HCEC 1CT (cell line): Measurements from ENCODE around the gene EMP2.
"Not testable (repeated sequence)": the region's sequence is repeated elsewhere in the genome, so short reads cannot be mapped to it uniquely, and the experiment has no call there.

Experiments used
- DNase-seq: peaks from one replicate; pipeline ENCODE4 v3.0.0-alpha.2; 2017

EMP2 gene

DNA sequence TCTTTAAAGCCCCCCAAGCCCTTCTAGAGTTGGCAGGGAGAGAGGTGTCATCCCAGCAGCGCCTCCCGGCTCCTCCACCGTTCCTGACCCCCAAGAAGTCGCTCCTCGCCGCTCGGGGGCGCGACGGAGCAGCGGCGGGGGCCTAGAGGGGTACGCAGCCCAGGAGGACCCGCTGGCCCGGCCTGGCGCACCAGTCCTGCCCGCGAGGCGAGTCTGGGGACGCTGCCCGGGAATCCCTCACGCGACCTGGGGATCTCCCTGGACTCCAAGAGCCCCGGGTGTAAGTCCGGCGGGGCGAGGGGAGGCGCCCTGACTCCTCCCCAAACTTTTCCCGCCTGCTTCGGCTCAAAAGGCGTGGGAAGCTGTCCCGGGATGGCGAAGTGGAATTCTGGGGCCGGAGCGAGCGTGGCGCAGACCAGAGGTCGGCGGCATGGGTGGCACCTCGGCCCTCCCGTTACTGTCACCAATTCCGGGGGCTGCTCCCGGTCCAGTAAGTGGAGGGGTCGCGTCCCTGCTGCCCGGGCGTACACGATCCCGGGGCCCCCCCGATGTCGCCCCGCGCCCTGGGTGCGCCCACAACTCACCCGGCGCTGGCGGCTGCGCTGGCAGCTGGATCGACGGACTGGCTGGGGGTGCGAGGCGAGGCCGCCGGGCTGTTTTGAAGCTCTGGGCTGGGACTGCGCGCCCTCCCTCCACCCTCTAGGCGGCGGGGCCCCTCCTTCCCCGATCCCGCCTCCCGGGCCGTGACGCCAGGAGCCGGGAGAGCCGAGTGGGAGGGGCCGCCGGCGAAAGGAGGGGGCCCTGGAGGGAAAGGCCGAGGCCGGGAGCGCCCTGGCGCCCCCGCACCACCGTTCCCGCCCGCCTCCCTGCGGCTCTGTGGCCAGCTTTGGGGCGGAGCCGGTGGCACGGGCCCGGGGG lies at the start of gene EMP2:
Gene EMP2 (minus strand): TSS at position 634 of the 918 bp plus-strand sequence. CDS start 32,981 bp downstream, outside the sequence.
- DNase-seq, result peak; percentile 79

DNA sequence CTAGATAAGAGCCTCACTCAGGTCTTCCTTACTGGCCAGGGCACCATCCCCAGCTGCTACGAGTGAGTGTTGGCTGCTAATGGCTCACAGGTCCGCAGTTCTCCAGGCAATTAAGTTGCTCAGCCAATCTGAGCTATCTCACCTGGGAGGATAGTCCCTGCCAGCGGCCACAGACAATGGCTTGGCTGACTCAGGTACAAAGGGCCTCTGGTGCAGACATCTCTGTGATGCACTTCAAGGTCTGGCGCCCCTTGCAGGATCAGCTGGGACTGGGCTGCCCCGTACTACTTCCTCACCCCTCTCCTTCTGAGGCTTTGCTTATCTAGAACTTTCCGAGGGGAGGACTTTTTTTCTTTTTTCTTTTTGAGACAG lies 49.2 kb upstream of the EMP2 start:
- DNase-seq, result no peak

- DNase-seq, result peak; percentile 16
These were observed 45.4 kb upstream of the EMP2 start for GRCh38 chr16:10625595-10626357.

- no peak for DNase-seq
These were observed 44.1 kb upstream of the EMP2 start for GRCh38 chr16:10624527-10624926.

DNA sequence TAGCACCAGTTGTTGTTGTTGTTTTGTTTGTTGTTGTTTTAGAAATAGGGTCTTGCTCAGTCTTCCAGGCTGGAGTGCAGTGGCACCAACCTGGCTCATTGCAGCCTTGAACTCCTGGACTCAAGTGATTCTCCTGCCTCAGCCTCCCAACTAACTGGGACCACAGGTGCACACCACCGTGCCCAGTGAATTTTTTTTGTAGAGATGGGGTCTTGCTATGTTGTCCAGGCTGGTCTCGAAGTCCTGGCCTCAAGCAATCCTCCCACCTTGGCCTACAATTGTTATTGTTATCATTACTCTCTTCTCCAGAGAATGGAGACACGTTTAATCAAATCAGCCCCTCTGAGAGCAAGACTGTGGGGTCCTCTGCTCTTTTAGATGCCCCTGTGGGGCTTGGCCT lies 42.7 kb upstream of the EMP2 start:
- no peak for DNase-seq

DNA sequence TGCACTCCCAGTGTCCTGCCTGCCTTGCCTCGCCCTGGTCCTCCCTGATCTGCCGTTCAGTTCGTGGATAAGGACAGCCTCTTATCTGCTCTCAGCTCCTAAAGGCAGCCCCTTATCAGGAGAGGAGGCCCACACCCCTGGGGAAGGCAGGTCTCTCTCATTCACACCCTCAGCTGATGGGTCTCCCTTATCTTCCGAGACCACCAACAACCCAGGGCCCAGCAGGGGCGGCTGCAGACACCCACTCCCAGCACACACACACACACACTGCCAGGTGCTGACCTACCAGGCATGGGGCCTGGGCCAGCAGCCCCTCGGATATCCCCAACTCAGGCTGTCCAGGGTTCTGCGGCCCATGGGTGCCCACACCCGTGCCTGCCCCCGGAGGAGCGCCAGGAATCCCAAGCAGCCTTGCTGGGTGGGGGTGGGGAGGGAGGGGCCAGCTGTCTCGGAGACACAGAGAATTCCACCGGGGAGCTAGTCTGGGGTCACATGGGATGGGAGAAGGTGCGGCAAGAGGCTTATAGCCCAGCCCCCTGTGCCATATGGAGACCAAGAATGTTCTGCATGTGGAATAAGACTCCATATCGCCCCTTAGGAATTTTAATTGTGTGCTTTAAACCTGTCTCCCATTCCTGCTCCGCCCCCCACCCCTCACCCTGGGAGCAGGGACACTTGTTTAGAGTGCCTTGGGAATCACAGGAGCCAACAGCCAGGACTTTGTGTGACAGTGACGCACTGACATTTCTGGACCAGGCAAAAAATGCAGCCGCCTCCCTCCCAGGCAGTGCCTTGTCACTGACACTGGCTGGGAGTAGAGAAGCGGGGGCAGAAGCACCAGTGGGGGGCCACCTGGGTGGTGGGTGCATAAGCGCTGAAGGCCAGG lies 41.9 kb upstream of the EMP2 start:
- DNase-seq, result no peak

GRCh38 chr16:10621216-10621949 lies 41.0 kb upstream of the EMP2 start:
- not testable (repeated sequence) for DNase-seq

DNA sequence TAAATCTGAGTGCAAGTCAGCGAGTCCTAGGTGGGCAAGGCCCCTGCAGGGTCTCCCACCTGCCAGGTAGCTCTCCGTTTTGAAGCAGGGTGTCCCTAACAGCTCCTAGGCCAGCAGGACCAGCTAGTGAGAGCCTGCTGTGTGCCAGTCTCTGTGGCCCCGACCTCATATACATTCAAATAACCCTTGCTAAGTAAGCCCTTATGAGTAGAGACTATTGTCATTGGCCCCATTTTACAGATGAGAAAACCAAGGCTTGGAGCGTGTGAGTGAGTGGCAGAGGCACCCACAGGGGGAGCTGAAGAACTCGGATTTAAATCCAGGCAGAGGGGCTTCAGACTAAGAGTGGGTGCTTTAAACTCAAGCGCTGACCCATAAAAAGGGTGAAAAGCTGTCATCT lies 39.7 kb upstream of the EMP2 start:
- DNase-seq, result no peak

DNA sequence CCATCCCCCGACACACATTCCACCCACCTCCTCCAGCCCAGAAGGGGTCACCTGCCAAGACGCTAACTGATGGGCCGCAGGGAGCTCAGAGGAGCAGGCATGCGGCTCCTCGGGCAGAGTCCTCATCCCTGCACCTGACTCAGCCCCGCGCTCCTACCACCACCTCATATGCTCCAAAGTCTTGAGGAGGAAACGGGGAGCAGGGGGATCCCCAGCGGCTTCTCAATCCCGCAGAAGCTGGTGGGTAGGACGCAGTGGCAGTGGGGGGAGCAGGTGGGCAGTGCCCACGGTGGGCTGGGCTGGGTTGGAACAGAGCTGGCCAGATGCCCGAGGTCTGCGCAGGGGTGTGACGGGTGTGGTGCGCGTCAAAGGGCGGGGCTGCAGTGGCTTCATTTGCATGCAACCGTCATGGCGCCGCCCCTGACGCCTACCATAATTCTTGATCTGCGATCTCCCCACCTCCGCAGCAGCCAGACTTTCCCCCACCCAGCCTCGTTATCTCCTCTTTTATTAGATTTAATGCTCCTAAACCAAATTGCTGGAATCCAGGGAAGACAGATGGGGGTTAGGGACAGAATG lies 39.0 kb upstream of the EMP2 start:
- DNase-seq, result no peak

- no peak for DNase-seq
These were observed 38.4 kb upstream of the EMP2 start for GRCh38 chr16:10618710-10619209.

DNA sequence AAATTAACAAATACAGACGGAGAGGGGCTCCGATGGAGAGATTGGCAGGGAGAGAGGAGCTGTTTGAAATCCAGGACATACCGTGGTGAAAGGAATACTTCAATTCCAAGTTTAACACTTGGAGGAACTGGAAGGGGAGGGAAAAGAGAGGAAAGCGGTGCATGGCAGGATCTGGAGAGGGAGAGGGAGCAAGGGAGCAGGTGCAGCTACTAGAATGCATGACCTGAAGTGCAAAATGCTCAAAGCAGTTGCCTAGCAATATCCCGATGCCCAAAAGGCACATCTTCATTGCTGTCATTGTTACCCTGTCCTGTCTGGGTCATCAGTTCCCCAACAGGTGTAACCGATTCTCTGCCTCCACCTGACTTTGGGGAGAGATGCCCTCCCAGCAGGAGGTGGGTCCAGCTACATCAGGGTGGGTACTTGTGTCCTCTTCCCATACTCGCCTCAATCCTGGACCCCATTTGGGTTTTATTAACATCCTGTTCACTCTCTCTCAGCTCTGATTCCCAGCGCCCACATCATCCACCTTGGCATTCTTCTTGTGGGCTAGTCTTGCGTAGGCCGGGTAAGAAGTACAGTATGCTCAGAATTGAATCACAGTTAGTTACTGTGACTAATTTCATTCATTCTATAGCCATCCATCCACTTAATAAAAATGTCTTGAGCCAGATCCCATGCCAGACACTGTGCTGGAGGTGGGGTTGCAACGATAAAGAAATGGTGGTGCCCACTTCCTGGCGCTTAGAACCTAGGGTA lies 37.4 kb upstream of the EMP2 start:
- no peak for DNase-seq

- DNase-seq, result peak; percentile 35
These were observed 36.6 kb upstream of the EMP2 start for GRCh38 chr16:10616756-10617640.

DNA sequence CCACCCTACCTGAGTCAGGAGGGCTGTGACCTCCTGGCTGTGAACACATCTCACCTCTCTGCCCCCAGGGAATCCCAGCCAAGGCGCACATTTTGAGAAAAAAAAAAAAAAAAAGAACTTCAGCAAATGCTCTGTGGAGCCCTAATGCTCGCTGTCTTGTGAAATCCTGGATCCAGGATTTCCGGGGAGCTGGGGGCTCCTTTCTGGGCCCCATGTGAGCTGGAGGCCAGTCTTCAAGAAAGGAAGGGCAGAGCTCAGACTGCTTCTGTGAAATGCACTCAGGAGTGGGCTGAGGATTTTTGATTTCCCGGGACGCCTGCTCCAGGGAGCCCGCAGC lies 36.0 kb upstream of the EMP2 start:
- DNase-seq, result no peak

- no peak for DNase-seq
These were observed 34.3 kb upstream of the EMP2 start for GRCh38 chr16:10614685-10615084.

DNA sequence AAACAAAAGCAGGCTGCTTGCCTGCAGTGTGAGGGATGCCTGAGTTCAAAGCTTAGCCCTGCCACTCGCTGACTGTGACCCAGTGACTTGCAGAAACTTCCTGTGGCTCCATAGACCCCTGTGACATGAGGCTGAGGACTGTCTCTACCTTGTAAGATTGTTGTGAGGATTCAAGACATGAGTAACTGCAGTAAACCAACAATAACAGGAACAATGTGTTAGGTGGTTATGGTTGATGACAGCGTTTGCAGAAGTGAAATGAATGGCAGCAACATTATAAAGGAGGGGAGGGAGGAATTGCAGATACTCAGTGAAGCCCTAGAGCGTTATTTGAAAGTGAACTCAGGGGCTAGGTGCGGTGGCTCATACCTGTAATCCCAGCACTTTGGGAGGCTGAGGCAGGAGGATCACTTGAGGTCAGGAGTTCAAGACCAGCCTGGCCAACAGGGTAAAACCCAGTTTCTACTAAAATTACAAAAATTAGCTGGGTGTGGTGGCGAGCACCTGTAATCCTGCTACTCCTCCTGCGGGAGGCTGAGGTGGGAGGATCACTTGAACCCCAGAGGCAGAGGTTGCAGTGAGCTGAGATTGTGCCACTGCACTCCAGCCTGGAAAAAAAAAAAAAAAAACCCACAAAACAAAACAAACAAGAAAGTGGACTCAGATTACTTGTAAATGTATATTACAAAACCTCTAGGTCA lies 33.5 kb upstream of the EMP2 start:
- no peak for DNase-seq

DNA sequence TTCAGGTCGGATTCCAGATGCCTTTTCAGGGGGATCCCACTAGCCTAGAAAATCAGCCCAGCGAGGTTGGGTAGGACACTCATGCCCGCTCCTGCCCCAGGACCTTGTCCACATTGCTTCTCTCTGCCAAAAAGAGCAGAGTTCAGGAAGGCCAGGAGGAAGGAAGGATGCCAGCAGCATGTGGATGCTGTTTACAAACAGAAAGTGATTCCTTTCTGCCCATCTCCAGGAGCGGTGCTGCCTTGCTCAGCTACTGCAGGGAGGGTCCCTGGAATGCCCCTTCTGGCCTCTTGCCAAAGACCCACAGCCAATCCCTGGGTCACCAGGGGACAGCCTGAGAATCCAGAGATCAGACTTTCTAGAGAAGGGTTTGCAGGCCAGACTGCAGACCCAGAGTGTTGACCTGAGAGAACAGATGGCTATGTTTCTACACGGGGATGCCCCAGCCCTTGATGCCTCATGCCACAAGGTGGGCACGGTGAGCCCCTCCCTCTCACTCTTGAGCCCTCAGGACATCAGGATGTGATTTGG lies 32.3 kb upstream of the EMP2 start:
- DNase-seq, result no peak

GRCh38 chr16:10611825-10612342 lies 31.5 kb upstream of the EMP2 start:
- no peak for DNase-seq

- no peak for DNase-seq
These were observed 30.2 kb upstream of the EMP2 start for GRCh38 chr16:10610499-10611184.
